HG03175 (cell line): ENCODE measurements around the gene SLC4A2.

Experiments used
- ATAC-seq: cut with Tn5 transposase; IDR thresholded peaks from one replicate; pipeline ENCODE4 v1.9.1; 2021; ENCODE audit warnings: mild to moderate bottlenecking, moderate library complexity; ENCODE audit not compliant: unreplicated experiment

SLC4A2 gene

GRCh38 chr7:151078233-151079040, 19.0 kb downstream of the SLC4A2 start:
- ATAC-seq = no peak

GRCh38 chr7:151079199-151079910, 20.0 kb downstream of the SLC4A2 start:
- no peak for ATAC-seq

- ATAC-seq = peak; percentile 10
Observed at GRCh38 chr7:151080067-151080521, 20.7 kb downstream of the SLC4A2 start.

GRCh38 chr7:151080522-151081169, 21.3 kb downstream of the SLC4A2 start, which contains the start of gene FASTK:
FASTK (minus strand) TSS chr7:151080809; CDS start chr7:151080766, 43 bp downstream.
- peak; percentile 78 for ATAC-seq

DNA sequence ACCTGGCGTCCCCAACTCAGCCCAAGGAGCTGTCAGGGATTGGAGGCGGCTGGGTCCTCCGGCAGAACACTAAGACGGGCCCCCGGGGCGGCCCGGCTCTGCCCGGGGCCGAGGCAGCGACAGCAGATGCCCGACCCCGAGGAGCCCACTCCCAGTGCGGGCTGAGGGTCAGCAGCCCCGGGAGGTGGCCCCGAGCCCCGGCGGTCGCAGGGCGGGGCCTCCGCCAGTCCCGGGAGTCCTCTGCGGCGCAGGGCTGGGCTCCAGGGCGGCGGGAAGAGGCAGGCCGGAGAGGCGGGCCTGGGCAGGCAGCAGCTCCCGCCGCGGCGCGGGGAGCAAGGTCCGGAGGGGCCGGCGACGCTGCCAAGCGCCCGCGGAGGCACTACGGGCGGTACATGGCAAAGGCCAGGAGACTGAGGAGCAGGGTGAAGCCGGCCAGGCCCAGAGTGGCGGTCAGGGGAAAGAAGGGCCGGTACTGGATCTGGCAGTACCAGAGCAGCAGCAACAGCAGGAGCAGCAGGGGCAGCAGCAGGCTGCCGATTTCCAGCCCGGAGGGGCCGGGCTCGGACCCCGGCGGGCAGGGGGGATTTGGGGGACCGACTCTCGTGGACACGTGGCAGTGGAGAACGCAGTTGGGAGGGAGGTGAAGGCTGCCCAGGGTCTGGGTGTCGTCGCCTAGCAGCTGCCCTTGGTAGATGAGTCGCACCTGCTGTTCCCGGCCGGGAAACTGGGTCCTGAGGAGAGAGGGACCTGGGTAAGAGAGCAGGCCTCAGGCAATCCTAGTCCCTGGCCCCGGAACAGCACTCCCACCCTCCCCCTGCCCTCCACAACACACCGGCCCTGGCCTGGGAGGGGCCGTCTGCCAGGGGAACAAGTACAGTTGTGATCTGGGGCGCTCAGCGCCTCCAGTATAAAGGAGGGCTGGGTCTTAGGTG, 22.0 kb downstream of the SLC4A2 start:
- peak; percentile 0 for ATAC-seq

DNA sequence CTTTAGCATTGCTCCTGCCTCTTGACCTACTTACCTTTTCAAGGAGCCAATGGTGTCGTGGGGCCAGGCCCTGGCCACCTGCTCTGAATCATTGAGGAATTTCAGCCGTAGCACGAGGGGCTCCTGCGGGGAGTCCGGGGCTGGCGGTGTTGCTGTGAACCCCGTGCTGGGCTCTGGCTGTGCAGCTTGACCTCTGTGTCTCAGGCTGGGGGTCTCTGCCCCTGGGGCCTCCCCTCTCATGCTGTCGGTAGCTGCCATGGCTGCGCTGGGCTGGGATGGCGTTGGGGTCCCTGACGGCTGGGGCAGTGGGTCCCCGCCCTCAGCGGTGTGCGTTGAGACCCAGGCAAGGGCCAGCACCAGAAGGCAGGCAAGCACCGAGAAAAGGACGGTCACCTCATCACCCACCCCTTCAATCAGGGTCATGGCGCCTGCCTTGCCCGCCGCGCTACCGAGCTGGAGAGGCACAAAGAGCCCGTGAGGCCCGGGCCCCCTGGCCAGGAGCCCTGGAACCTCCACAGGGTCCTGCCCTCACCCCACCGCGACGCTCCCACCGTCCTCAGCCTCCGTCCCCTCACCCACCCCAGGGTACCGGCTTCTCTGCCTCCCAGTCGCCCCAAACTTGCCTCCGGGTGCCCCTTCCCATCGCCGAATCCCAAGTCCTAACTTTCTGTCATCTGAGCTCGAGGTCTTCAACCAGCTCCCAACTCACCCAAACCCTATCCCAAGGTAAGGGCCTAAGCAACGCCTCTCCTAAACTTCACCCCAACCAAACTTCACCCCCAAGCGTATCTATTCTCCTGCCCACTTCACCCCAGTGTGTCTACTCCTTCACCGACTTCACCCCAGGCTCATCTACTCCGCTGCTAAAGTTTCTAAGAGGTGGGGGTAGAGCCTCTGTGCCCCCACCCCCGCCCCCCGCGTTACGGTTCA, 23.0 kb downstream of the SLC4A2 start:
- ATAC-seq = no peak

DNA sequence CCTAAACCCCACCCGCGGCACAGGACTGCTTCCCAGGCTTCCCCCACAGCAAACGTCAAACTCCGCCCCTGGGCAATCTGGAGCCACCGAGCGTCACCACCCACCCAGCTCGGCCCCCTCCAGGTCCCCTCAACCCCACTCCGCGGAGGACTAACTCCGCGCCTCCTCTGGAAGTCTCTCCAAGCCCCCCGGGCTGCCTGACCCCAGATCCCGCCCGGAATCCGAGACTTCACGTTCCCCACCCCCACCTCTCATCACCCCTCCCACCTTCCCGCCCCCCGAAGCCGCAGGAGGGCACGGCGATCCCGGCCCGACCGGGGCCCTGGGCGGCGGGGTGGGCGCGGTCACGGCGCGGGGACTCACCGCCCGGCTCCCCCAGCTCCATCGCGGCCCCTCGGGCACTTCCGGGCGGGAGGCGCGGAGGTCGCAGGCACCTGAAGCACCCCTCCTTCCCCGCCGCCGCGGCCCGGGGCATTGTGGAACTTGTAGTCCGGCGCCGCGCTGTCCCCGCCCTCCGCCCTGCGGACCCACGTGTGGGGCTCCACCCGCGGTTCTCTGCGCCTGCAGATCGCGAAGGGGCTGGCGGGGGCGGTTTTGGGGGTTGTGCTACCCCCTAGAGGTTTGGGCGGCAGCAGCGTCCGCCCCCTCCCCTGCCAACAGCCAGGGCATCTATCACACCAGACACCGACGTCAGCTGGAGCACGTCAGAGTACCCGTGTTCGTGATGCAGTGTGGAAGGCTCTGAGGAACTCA, 23.9 kb downstream of the SLC4A2 start, which contains the start of gene TMUB1:
Gene TMUB1, minus strand, starts transcription at position 423 of the 753 bp plus-strand sequence. CDS start 930 bp downstream, outside the sequence.
- peak; percentile 50 for ATAC-seq

DNA sequence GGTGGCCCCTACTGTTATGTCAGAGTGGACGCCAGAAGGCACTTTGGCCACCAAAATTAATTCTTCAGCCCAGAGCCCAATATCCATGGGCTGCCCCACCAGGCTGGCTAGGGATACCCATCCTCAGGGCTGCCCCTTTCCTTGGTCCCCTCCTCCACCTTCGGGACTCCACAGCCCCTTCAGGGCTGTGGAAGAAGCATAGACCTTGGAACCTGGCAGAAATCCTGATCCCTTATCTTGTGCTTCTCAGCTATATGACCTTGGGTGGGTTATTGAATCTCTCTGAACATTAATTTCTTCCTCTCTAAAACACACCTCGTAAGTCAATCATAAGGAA, 24.4 kb downstream of the SLC4A2 start:
- no peak for ATAC-seq

DNA sequence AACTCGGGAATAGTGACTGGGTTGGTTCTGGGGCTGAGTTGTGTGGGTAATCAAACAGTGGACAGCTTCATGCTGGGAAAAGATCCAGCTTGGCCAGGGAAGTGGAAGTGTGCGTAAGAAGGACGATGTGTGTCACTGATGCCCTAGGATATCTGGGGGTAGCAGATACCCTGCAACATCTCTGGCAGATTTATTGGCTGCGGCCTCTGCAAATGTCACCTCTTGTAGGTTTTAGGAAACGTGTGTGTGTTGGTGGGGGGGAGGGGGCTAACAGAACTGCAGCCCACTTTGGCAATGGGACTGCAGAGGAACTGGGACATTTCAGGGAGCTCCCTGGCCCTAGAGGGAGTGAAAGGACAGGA, 25.9 kb downstream of the SLC4A2 start:
- ATAC-seq = no peak

DNA sequence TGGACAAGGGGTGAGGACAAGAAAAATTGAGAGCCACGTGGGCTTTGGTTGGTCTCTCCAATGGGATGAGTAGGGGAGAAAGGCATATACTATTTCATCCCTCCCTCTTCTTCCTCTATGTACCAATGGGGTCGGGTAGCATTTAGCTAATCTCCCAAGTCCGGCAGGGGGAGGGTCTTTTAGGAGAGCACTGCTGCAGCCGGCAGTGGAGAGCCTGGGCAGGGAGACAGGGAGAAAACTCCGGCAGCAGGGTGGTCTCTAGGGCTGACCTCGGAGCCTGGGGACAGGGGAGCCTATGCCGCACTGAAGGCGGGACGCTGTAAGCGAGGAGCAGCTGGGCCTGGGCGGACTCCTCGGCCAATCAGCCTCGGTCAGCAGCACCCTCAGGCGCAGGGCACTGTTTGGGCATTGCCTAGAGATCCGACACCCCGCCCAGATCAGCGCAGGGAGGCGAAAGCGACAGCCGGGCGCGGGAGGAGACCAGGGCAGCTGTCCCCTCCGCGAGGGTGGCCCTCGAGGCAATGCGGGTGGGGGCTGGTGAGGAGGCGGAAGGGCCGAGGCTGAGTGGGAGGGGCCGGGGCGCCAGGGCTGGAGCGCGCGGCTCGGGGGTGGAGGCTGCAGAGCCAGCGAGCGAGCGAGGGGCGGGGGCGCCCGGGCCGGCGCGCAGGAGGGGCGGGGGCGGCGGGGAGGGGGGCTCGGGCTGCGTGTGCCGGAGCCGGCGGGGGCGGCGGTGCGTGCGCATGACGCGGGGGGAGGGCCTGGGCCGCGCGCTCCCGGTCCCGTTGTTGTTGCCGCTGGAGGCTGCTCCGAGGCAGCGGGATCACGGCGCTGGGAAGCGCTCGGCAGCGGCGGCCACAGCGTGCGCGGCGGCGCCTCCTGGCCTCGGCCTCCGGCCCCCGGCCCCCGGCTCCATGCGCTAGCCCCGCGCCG, 26.6 kb downstream of the SLC4A2 start, which contains the start of gene AGAP3:
Gene AGAP3, plus strand, starts transcription at position 785 of the 930 bp plus-strand sequence. CDS start 267 bp downstream, outside the sequence.
- peak; percentile 44 for ATAC-seq

- no peak for ATAC-seq
Observed at GRCh38 chr7:151086802-151087244, 27.4 kb downstream of the SLC4A2 start.

- no peak for ATAC-seq
Observed at GRCh38 chr7:151087245-151088018, 28.0 kb downstream of the SLC4A2 start.

DNA sequence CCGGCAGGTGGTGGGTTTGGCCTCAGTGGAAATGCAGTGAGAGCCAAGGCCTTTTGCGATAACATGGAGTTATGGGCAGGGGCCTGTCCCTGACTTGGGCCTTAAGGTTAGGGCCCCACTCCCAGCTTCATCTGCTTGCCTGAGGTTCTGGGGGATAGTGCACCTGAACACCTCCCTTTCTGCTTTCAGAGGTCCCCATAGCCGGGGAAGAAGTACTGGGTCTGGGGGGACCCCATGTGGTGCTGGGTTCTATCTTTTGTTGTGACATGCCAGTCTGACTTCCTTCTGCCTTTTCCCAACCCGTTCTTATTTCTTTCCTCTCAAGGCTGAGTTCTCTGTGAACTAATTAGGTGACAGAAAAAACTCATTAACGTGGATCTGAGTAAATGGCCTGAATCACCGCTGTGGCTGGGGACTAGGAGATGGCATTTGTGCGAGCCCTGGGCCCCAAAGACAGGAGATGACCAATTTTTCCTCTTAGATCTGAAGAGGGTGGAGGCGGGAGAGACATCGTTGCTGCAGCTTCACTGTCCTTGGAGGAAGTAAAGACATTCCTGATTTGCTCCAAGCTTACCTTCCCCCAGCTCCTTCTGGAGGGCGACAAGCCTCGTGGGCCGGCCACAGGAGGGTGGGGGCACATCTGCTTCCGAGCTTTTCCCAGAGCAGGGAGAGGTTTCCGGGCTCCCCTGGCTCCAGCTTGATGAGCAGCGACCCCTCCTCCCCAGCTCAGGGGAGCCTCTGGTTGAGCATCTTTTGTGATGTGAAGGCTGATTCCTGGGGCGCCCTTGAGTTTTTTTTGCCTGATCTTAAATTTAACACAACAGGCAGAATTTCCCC, 28.8 kb downstream of the SLC4A2 start:
- no peak for ATAC-seq

DNA sequence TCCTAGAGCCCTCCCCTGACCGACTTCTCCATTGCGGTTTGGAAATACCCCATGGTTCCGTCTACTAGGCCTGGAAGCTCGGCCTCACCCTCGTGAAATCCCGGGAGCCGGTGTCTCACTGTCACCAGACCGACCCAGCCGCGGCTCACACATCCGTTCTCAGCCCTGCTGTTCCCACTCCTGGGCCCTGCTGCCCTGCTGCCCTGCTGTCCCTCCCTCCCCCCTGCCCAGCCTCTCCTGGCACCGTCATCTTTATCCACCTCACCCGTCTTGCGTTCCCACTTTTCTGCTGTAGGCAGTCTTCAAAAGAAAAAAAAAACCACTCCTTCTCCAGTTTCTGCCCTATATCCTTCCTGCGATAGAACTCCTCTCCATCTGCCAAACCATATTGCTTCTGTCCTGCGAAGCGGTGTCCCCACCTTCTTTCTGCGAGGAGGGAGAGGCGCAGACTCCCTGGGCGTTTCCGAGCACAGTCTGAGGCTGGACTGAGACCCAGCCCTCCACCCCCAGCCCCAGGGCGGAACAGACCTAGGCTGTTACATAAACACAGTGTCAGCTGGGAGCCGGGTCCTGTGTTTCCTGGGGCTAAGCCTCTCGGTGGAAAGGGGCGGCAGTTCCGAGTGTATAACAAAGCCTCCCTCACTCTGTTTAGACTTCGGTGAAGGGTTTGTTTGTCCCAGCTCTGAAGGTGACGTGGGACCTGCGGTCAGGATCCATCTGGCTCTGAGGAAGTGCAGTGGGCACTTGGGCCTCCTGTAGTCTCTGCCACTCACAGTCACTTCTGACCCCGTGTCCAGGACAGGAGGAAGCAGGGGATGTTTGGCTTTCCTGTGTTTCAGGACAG, 29.7 kb downstream of the SLC4A2 start:
- no peak for ATAC-seq
